NCI-H1436 (cell line): ENCODE measurements around the gene TRPM2.
"Not testable (repeated sequence)": the region's sequence is repeated elsewhere in the genome, so short reads cannot be mapped to it uniquely, and the experiment has no call there.

Source experiments
- DNase-seq: peaks from one replicate; lab custom pipeline; 2025; lab: John Stamatoyannopoulos, UW

TRPM2 gene

GRCh38 chr21:44415073-44416025 is 61.9 kb downstream of the TRPM2 start:
- no peak for DNase-seq

DNA sequence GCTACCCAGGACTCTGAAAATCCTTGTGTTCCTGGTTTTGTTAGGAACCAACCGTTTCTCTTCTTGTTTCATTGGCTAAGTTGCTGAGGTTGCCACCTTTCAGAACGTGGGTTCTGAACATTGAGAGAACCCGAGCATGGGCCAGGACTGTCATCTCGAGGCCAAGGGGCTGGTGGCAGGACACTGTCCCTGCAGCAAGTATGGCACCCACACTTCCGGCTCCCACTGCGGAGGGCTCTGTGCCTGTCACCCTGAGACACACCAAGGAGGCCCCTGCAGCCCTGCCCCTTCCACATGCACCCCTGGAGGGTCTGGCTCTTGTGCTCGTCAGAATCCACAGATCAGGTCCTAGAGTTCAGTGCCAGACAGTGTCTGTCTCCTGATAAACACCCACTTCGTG is 62.8 kb downstream of the TRPM2 start:
- DNase-seq = no peak

- DNase-seq = not testable (repeated sequence)
Measured at GRCh38 chr21:44417621-44418107, 64.2 kb downstream of the TRPM2 start.

DNA sequence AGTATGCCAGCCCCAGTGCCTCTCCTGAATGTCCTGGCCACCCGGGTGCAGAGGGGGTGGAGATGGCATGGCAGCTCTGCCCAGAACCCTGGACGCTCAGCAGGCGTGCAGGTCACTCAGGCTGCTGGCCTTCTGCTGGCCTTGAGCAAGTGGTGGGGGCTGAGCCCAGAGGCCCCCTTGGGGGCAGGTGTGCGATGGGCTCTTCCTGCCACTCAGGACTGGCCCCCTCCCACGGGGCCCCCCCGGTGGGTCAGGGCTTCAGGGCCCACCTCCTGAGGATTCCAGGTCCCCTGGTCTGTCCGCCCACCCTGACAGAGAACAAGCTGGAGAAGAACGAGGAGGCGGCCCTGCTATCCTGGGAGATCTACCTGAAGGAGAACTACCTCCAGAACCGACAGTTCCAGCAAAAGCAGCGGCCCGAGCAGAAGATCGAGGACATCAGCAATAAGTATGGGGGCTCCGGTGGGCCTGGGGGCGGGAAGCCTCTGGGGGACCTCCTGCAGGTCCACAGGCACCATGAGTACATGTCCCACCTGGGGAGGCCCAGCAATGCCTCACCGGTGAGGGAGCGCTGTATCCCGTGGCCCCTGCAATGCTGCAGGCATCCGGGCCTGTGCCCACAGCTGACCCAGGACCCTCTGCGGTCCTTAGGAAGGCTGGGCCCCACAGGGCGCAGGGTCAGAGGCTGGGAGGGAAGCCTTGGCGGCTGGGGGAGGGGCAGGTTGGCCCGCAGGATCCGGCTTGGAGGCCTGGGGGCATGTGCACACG is 64.9 kb downstream of the TRPM2 start:
- DNase-seq = no peak

- DNase-seq = no peak
Measured at GRCh38 chr21:44418876-44419230, 65.4 kb downstream of the TRPM2 start.

GRCh38 chr21:44419679-44420078 is 66.3 kb downstream of the TRPM2 start:
- no peak for DNase-seq

- DNase-seq = no peak
Measured at GRCh38 chr21:44420416-44421205, 67.2 kb downstream of the TRPM2 start.

- DNase-seq = no peak
Measured at GRCh38 chr21:44421901-44422840, 68.8 kb downstream of the TRPM2 start.

GRCh38 chr21:44423312-44423821 is 69.9 kb downstream of the TRPM2 start:
- DNase-seq = no peak

DNA sequence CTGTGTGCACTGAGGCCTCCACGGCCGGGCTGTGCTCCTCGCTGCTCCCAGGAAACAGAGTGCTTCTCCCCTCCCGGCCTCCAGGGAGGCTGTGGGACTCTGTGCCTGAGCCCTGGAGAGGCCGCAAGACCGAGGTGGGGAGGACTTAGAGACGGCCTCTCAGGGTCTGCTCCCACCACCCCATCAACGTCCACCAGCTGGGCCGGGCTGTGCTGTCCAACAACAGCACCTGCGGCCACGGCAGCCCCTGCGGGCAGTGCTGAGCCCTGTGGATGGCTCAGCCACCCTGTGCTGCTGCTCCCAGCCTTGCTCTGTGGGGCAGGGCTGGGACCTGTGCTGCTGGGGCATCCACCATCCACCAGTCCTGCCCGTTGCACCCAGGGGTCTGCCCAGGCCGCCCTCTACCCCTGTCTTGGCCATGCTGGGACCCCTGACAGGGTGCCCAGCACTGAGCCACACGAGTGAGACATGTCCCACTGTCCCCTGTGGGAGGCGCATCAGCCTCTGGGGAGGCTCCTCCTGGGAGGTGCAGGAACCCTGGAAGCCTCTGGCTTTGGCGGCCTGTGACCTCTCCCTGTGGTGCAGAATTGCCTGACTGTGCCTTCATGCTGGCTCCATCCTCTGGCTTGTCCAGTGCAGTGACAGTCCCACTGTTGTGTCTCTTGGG is 70.7 kb downstream of the TRPM2 start:
- no peak for DNase-seq

- DNase-seq = no peak
Measured at GRCh38 chr21:44424608-44425306, 71.3 kb downstream of the TRPM2 start.

DNA sequence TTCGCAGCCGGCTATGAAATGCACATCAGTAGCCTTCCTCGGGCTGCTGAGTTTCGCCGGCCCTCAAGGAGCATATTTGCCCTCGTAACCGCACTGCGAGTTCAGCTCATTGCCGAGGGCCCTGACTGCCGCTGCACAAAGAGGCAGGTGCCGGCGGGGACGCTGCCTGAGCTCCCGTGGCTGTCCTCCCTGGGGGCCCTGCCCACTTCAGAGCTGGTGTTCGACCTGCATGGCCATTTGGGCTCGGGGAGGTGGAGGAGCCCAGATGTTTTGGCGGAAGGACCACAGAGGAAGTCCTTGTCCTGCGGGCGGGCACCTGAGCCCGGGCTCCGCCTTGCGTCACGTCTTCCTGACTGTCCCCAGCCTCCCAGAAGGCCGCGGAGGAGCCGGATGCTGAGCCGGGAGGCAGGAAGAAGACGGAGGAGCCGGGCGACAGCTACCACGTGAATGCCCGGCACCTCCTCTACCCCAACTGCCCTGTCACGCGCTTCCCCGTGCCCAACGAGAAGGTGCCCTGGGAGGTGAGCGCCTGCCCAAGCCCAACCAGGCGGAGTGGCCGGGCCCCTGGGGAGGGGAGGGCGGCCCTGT is 72.0 kb downstream of the TRPM2 start:
- peak; percentile 80 for DNase-seq

DNA sequence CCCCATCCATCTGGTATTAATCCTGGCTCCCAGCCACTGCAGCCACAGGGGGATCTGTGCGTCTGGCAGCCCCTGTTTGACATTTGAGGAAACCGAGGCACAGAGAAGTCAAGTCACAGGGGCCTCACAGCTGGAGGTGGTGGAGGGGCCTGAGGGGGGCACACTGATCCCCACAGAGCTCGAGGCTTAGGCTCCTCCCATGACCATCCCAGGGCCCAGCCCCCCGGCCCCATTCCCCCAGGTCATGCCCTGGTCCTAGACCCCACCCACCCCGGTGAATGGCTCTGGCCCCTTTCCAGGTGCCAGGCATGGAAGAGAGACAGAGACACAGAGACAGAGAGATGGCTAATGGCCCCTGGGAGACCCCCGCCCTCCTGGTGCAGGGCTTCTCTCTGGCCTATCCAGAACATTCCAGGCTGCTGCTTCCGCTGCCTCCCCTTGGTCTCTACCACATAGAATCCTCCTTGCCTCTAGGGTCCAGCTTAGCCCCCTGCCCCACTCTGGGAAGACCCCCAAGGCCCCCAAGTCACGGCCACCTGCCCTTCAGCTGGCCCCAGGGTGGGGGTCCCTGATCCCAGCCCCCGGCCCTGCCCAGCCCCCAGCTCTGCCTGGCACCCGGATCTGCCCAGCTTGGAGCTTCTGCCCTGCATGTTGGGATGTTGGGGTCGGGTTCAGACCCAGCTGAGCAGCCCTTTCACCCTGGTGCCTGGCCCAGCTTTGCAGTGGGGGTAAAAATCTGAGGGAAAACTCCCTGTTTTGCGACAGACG is 72.7 kb downstream of the TRPM2 start:
- no peak for DNase-seq

GRCh38 chr21:44426663-44427191 is 73.3 kb downstream of the TRPM2 start:
- DNase-seq = no peak

GRCh38 chr21:44427241-44428120 is 74.1 kb downstream of the TRPM2 start:
- no peak for DNase-seq

DNA sequence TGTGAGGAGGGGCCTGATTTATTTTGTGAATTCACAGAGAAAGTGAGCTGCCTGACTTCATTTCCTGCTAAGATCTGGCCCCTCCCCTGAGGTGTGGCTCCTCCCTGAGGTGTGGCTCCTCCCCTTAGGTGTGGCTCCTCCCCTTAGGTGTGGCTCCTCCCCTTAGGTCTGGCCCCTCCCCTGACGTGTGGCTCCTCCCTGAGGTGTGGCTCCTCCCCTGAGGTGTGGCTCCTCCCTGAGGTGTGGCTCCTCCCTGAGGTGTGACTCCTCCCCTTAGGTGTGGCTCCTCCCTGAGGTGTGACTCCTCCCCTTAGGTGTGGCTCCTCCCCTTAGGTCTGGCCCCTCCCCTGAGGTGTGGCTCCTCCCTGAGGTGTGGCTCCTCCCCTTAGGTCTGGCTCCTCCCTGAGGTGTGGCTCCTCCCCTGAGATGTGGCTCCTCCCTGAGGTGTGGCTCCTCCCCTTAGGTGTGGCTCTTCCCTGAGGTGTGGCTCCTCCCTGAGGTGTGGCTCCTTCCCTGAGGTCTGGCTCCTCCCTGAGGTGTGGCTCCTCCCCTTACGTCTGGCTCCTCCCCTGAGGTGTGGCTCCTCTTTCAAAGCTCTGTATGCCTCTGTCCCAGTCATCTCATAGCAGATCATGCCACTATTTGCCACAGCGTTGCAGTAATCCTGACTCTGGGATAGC is 75.0 kb downstream of the TRPM2 start:
- DNase-seq = no peak

DNA sequence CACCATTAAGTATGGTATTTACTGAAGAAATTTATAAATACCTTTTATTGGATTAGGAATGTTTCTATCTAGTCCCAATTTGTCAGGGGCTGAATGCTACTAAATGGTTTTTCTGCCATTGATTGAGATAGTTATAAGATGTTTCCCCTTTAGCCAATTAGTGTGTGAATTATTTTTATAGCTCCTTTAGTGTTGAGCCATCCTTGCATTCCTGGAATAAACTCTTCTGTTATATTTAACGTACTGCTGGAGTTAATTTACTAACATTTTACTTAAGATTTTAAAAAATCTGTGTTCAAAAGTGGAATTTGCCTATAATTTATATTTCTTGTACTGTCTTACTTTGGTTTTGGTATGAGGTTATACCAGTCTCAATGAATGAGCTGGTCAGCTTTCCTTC is 76.5 kb downstream of the TRPM2 start:
- no peak for DNase-seq
